ENCODE data around the gene RBFOX2.
A peak's percentile ranks its signal among the peaks of the same experiment; 100 is the strongest.

The RBFOX2 gene

DNA sequence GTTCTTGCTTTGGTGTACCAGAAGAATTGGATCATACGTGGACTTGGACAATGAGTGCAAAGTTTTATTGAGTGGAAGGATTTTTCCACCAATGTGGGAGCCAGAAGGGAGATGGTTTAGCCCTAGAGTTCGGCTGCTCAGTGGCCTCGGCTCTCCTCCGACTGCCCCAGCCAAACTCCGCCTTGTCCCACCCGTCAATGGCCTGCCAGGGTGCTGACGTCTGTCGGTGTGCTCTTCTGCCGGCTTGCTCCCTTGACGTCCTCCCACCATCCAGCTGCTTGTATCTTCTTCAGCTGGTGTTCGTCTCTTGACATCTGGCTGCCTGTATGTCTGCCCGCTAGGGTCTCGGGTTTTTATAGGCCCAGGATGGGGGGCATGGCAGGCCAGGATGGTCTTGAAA lies 156.2 kb downstream of the RBFOX2 start:
- no CpG with 5 or more reads among the region's 13 CpGs for WGBS (ENCODE audit: extremely low coverage, insufficient coverage, low lambda C conversion rate)
- no peak overlapping the region for H4K5ac ChIP-seq (ENCODE audit: low read length)
- peaks cover 4% of the 10 kb centered on the region for H3K79me2 ChIP-seq (ENCODE audit: control insufficient read depth, insufficient read depth, low read length)
- peaks cover 9% of the 10 kb centered on the region for H3K79me1 ChIP-seq (ENCODE audit: low read length)
- no peaks in the 10 kb centered on the region for H3K4me1 ChIP-seq (ENCODE audit: control insufficient read depth, low read depth, low read length)
- no peak overlapping the region for H3K9ac ChIP-seq (ENCODE audit: low read length)
- H3K27me3 ChIP-seq (ENCODE audit: insufficient read depth, low read length, poor library complexity) = no peaks in the 10 kb centered on the region
- no peak overlapping the region for H2AK5ac ChIP-seq (ENCODE audit: low read length)
- H4K8ac ChIP-seq (ENCODE audit: low read depth, low read length) = no peak overlapping the region
- H2BK5ac ChIP-seq (ENCODE audit: low read length) = no peak overlapping the region
- H3K23ac ChIP-seq (ENCODE audit: low read length) = no peak overlapping the region
- no peak overlapping the region for H2BK15ac ChIP-seq (replicated peaks; ENCODE audit: low read depth)
- no peak overlapping the region for H3K56ac ChIP-seq (ENCODE audit: low read length)
- H3K4ac ChIP-seq (ENCODE audit: low read depth, low read length) = no peak overlapping the region
- no peaks in the 10 kb centered on the region for H3K36me3 ChIP-seq (ENCODE audit: control insufficient read depth, insufficient read depth, low read length)
- no peak overlapping the region for H3K18ac ChIP-seq (ENCODE audit: low read length)
- no peak overlapping the region for H3K4me3 ChIP-seq (ENCODE audit: low read length)
- H3K4me2 ChIP-seq (ENCODE audit: low read length) = no peak overlapping the region
- no peak for DNase-seq
- no peak overlapping the region for H2BK120ac ChIP-seq (ENCODE audit: low read depth, low read length)
- no peak overlapping the region for H3K27ac ChIP-seq (ENCODE audit: low read depth, low read length)

DNA sequence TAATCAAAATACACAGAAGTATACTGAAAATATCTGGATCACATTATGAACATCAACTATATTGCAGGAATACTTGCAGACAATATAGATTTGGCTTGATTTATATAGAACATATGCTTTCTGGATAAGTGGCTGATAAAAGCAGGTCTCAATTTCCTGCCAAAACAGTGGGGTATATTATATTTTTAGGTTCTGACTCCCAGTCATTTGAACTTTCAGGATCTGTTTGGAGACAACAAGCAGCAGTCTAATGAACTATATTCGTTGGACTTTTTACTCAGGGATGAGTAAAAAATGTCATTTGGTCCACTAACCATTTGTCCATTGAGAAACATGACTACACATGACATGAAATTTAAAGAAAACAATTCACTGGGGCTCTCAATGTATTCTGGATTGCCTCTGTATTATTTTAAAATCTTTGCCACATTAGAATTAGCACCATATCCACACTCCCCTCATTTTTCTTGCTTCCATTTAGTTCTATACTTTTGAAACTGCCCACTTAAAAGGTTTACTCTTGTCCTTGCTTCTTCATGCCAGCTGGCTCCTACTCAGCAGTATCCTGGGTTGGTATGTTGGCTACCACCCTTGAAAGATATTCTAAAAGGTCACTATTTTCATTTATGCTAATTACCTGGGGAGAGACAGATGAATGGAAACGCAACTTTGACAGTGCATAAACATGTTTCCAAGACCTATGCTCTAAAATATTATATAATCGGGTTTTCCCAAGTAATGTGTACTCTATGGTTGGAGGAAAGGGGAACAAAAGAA lies 157.9 kb downstream of the RBFOX2 start:
- Histone ChIP-seq H4K8ac (ENCODE audit: low read depth, low read length) (no peak overlapping the region), H3K27me3 (ENCODE audit: insufficient read depth, low read length, poor library complexity) (no peaks in the 10 kb centered on the region), H3K4ac (ENCODE audit: low read depth, low read length) (no peak overlapping the region), H3K18ac (ENCODE audit: low read length) (no peak overlapping the region), H3K36me3 (ENCODE audit: control insufficient read depth, insufficient read depth, low read length) (no peaks in the 10 kb centered on the region), H2BK15ac (replicated peaks; ENCODE audit: low read depth) (no peak overlapping the region), H3K9ac (ENCODE audit: low read length) (no peak overlapping the region), H3K27ac (ENCODE audit: low read depth, low read length) (no peak overlapping the region), H2BK5ac (ENCODE audit: low read length) (no peak overlapping the region), H2AK5ac (ENCODE audit: low read length) (no peak overlapping the region), H4K5ac (ENCODE audit: low read length) (no peak overlapping the region), H3K4me1 (ENCODE audit: control insufficient read depth, low read depth, low read length) (no peaks in the 10 kb centered on the region), H3K4me2 (ENCODE audit: low read length) (no peak overlapping the region), H3K79me2 (ENCODE audit: control insufficient read depth, insufficient read depth, low read length) (peaks cover 7% of the 10 kb centered on the region), H3K79me1 (ENCODE audit: low read length) (peaks cover 12% of the 10 kb centered on the region), H3K4me3 (ENCODE audit: low read length) (no peak overlapping the region), H2BK120ac (ENCODE audit: low read depth, low read length) (no peak overlapping the region), H3K56ac (ENCODE audit: low read length) (no peak overlapping the region), H3K23ac (ENCODE audit: low read length) (no peak overlapping the region)
- DNase-seq = no peak
- WGBS (ENCODE audit: extremely low coverage, insufficient coverage, low lambda C conversion rate) = no CpG with 5 or more reads among the region's 3 CpGs

DNA sequence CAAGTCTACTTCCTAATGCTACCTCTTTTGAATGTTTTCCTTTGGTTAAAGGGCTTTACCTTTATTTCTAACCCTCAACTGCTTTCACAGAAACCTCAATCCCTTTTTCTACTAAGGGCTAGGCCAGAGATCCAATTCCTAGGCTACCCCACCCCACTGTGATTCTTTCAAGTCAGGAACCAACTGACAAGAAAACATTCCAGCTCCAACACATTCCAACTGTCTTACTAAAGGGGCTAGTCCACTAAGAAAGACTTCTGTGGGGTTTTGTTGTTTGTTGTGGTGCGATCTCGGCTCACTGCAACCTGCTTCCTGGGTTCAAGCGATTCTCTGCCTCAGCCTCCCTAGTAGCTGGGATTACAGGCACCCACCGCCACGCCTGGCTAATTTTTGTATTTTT lies 159.7 kb downstream of the RBFOX2 start:
- WGBS (ENCODE audit: extremely low coverage, insufficient coverage, low lambda C conversion rate) = no CpG with 5 or more reads among the region's 5 CpGs
- H3K4me3 ChIP-seq (ENCODE audit: low read length) = no peak overlapping the region
- H3K23ac ChIP-seq (ENCODE audit: low read length) = no peak overlapping the region
- H3K4me2 ChIP-seq (ENCODE audit: low read length) = no peak overlapping the region
- H4K5ac ChIP-seq (ENCODE audit: low read length) = no peak overlapping the region
- H3K79me1 ChIP-seq (ENCODE audit: low read length) = peaks cover 10% of the 10 kb centered on the region
- H3K27me3 ChIP-seq (ENCODE audit: insufficient read depth, low read length, poor library complexity) = no peaks in the 10 kb centered on the region
- no peak overlapping the region for H3K18ac ChIP-seq (ENCODE audit: low read length)
- no peak overlapping the region for H3K9ac ChIP-seq (ENCODE audit: low read length)
- no peak overlapping the region for H2BK5ac ChIP-seq (ENCODE audit: low read length)
- no peak overlapping the region for H3K27ac ChIP-seq (ENCODE audit: low read depth, low read length)
- no peak overlapping the region for H2BK120ac ChIP-seq (ENCODE audit: low read depth, low read length)
- H3K36me3 ChIP-seq (ENCODE audit: control insufficient read depth, insufficient read depth, low read length) = no peaks in the 10 kb centered on the region
- H3K4ac ChIP-seq (ENCODE audit: low read depth, low read length) = no peak overlapping the region
- no peak overlapping the region for H3K56ac ChIP-seq (ENCODE audit: low read length)
- H4K8ac ChIP-seq (ENCODE audit: low read depth, low read length) = no peak overlapping the region
- peaks cover 7% of the 10 kb centered on the region for H3K79me2 ChIP-seq (ENCODE audit: control insufficient read depth, insufficient read depth, low read length)
- H3K4me1 ChIP-seq (ENCODE audit: control insufficient read depth, low read depth, low read length) = no peaks in the 10 kb centered on the region
- H2AK5ac ChIP-seq (ENCODE audit: low read length) = no peak overlapping the region
- DNase-seq = peak; percentile 74
- H2BK15ac ChIP-seq (replicated peaks; ENCODE audit: low read depth) = no peak overlapping the region

DNA sequence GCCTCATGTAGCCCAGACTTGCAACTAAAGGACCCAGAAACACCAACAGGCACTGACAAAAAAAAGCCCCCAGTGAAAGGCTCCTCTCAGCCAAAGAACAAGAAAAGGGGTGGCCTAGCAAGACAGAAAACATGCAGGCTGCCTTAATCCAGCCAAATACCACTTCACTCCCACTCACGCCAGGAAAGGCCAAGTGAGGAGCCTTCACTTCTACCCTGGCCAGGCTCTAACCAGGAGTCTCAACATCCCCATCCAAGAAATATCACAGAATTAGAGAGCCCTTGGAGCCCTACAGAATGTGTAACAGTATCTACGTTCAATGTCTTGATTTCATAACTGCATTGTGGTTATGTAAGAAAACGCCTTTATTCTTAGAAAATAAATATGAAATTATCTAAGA lies 162.0 kb downstream of the RBFOX2 start:
- Histone ChIP-seq H3K27ac (ENCODE audit: low read depth, low read length) (no peak overlapping the region), H3K79me2 (ENCODE audit: control insufficient read depth, insufficient read depth, low read length) (peaks cover 12% of the 10 kb centered on the region), H3K18ac (ENCODE audit: low read length) (no peak overlapping the region), H3K9ac (ENCODE audit: low read length) (no peak overlapping the region), H3K23ac (ENCODE audit: low read length) (no peak overlapping the region), H3K27me3 (ENCODE audit: insufficient read depth, low read length, poor library complexity) (no peaks in the 10 kb centered on the region), H2BK5ac (ENCODE audit: low read length) (no peak overlapping the region), H3K4me1 (ENCODE audit: control insufficient read depth, low read depth, low read length) (peaks cover 4% of the 10 kb centered on the region), H4K8ac (ENCODE audit: low read depth, low read length) (no peak overlapping the region), H2AK5ac (ENCODE audit: low read length) (no peak overlapping the region), H3K79me1 (ENCODE audit: low read length) (peaks cover 7% of the 10 kb centered on the region), H3K4ac (ENCODE audit: low read depth, low read length) (no peak overlapping the region), H3K56ac (ENCODE audit: low read length) (no peak overlapping the region), H3K4me3 (ENCODE audit: low read length) (no peak overlapping the region), H3K4me2 (ENCODE audit: low read length) (no peak overlapping the region), H2BK15ac (replicated peaks; ENCODE audit: low read depth) (no peak overlapping the region), H2BK120ac (ENCODE audit: low read depth, low read length) (no peak overlapping the region), H4K5ac (ENCODE audit: low read length) (no peak overlapping the region), H3K36me3 (ENCODE audit: control insufficient read depth, insufficient read depth, low read length) (no peaks in the 10 kb centered on the region)
- no CpG with 5 or more reads among the region's 3 CpGs for WGBS (ENCODE audit: extremely low coverage, insufficient coverage, low lambda C conversion rate)
- DNase-seq = no peak

DNA sequence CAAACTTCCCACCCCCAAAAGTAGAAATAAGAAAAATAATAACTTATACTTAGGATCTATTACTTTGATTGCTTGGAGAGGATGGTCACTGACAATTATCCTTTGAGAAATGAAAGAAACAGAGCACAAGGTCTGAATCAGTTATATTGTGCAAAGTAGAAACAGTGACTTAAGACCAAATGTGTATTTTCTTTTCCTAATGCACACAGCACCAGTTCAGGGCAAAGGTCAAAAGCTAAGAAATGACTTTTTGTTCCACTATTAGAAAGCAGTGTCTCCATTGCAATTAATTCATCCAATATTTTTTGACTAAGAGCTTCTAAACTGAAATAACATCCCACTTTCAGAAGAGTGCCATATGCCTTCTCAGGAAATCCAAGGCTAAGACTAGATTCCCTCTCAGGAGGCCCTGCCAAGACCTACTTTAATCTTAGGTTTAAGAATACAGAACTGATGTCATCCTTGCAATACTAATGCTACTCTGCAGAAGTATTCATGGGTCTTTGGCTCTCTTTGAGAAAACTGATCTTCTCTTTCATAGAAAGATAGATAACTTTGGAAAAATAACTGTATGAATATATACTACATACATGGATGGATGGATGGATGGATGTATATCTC lies 164.0 kb downstream of the RBFOX2 start:
- Histone ChIP-seq H3K27me3 (ENCODE audit: insufficient read depth, low read length, poor library complexity) (no peaks in the 10 kb centered on the region), H2BK15ac (replicated peaks; ENCODE audit: low read depth) (no peak overlapping the region), H3K9ac (ENCODE audit: low read length) (no peak overlapping the region), H3K79me1 (ENCODE audit: low read length) (peaks cover 13% of the 10 kb centered on the region), H3K36me3 (ENCODE audit: control insufficient read depth, insufficient read depth, low read length) (no peaks in the 10 kb centered on the region), H3K4me2 (ENCODE audit: low read length) (no peak overlapping the region), H3K4ac (ENCODE audit: low read depth, low read length) (no peak overlapping the region), H3K4me1 (ENCODE audit: control insufficient read depth, low read depth, low read length) (peaks cover 4% of the 10 kb centered on the region), H2BK120ac (ENCODE audit: low read depth, low read length) (no peak overlapping the region), H3K23ac (ENCODE audit: low read length) (no peak overlapping the region), H4K8ac (ENCODE audit: low read depth, low read length) (no peak overlapping the region), H2AK5ac (ENCODE audit: low read length) (no peak overlapping the region), H2BK5ac (ENCODE audit: low read length) (no peak overlapping the region), H3K56ac (ENCODE audit: low read length) (no peak overlapping the region), H4K5ac (ENCODE audit: low read length) (no peak overlapping the region), H3K27ac (ENCODE audit: low read depth, low read length) (no peak overlapping the region), H3K18ac (ENCODE audit: low read length) (no peak overlapping the region), H3K4me3 (ENCODE audit: low read length) (no peak overlapping the region), H3K79me2 (ENCODE audit: control insufficient read depth, insufficient read depth, low read length) (peaks cover 18% of the 10 kb centered on the region)
- DNase-seq = no peak

DNA sequence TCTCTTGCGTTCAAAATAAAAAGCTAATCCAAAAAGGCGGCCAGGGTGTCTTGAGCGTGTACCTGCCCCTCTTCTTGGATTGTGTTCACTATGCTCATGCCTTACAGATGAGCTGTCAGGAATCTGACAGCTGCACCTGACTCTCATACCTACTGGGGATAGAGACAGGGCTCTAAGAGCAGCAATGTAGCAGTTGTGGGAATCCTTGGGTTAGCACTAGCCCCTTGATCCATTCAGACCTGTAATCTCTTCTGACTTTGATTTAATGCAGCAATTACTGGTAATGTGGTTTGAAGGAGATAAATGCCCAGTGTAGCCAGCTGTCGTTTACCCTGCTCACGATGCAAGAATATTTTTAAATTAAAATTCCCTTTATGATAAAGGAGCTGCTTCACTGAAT lies 165.2 kb downstream of the RBFOX2 start:
- Histone ChIP-seq H3K56ac (ENCODE audit: low read length) (no peak overlapping the region), H3K79me2 (ENCODE audit: control insufficient read depth, insufficient read depth, low read length) (peaks cover 18% of the 10 kb centered on the region), H2BK15ac (replicated peaks; ENCODE audit: low read depth) (no peak overlapping the region), H3K4me2 (ENCODE audit: low read length) (no peak overlapping the region), H4K5ac (ENCODE audit: low read length) (no peak overlapping the region), H3K79me1 (ENCODE audit: low read length) (peaks cover 13% of the 10 kb centered on the region), H3K9ac (ENCODE audit: low read length) (no peak overlapping the region), H2BK5ac (ENCODE audit: low read length) (no peak overlapping the region), H2AK5ac (ENCODE audit: low read length) (no peak overlapping the region), H3K18ac (ENCODE audit: low read length) (no peak overlapping the region), H3K23ac (ENCODE audit: low read length) (no peak overlapping the region), H3K27me3 (ENCODE audit: insufficient read depth, low read length, poor library complexity) (no peaks in the 10 kb centered on the region), H3K4me1 (ENCODE audit: control insufficient read depth, low read depth, low read length) (peaks cover 4% of the 10 kb centered on the region), H3K4me3 (ENCODE audit: low read length) (no peak overlapping the region), H3K36me3 (ENCODE audit: control insufficient read depth, insufficient read depth, low read length) (no peaks in the 10 kb centered on the region), H4K8ac (ENCODE audit: low read depth, low read length) (no peak overlapping the region), H3K27ac (ENCODE audit: low read depth, low read length) (no peak overlapping the region), H3K4ac (ENCODE audit: low read depth, low read length) (no peak overlapping the region), H2BK120ac (ENCODE audit: low read depth, low read length) (no peak overlapping the region)
- peak; percentile 35 for DNase-seq
- WGBS (ENCODE audit: extremely low coverage, insufficient coverage, low lambda C conversion rate) = no CpG with 5 or more reads among the region's 5 CpGs
